Right atrium auricular region (tissue), 2 donors: ENCODE results near the gene MSH5. TPM values are rescaled to one million over a fixed set of nuclear protein-coding genes. Genes with fewer than 3 reads are reported as not detected.

Experiments used
- DNase-seq: peaks from one replicate; pipeline ENCODE4 v3.0.0-alpha.2; 2019; ENCODE audit warnings: low spot score
- H3K27ac ChIP-seq, 2 donors: fragments of 200-600 bp; sonication (generic); 1 replicate in 1 of 2; 2 replicates in 1 of 2; pipeline ENCODE4 v1.5.1; 2016 to 2019
- H3K27me3 ChIP-seq, 2 donors: fragments of 200-600 bp; sonication (generic); one replicate each; pipeline versions ENCODE4 v1.5.1 to v1.6.0; 2017 to 2019
- H3K36me3 ChIP-seq: fragments of 200-600 bp; sonication (generic); one replicate; pipeline ENCODE4 v1.5.1; 2016
- H3K4me1 ChIP-seq, 2 donors: fragments of 200-600 bp; sonication (generic); one replicate each; pipeline versions ENCODE4 v1.5.1 to v1.6.0; 2017 to 2019
- H3K4me3 ChIP-seq, 2 donors: fragments of 200-600 bp; sonication (generic); 1 replicate in 1 of 2; 2 replicates in 1 of 2; pipeline ENCODE4 v1.5.1; 2017 to 2019; ENCODE audit warnings: mild to moderate bottlenecking in 1 of 2, moderate library complexity in 1 of 2
- H3K9me3 ChIP-seq, 2 donors: fragments of 200-600 bp; sonication (generic); one replicate each; pipeline ENCODE4 v1.5.1; 2019
- total RNA-seq, 2 donors: library from RNA; depleted of rRNA; stranded (reverse); fragments of >200 nt; gene quantifications; one replicate each; pipeline ENCODE4 v1.1.0, GENCODE V29; 2016
- TF ChIP-seq, protein P1 (sequence below), 2 donors: fragments of 200-600 bp; sonication (generic); IDR thresholded peaks; one replicate each; pipeline ENCODE4 v1.5.1; 2019; ENCODE audit warnings: antibody characterized with exemption in 2 of 2

Gene MSH5
- total RNA-seq, 2 donors from 2014 or later = 0.37 to 0.98 TPM

DNA sequence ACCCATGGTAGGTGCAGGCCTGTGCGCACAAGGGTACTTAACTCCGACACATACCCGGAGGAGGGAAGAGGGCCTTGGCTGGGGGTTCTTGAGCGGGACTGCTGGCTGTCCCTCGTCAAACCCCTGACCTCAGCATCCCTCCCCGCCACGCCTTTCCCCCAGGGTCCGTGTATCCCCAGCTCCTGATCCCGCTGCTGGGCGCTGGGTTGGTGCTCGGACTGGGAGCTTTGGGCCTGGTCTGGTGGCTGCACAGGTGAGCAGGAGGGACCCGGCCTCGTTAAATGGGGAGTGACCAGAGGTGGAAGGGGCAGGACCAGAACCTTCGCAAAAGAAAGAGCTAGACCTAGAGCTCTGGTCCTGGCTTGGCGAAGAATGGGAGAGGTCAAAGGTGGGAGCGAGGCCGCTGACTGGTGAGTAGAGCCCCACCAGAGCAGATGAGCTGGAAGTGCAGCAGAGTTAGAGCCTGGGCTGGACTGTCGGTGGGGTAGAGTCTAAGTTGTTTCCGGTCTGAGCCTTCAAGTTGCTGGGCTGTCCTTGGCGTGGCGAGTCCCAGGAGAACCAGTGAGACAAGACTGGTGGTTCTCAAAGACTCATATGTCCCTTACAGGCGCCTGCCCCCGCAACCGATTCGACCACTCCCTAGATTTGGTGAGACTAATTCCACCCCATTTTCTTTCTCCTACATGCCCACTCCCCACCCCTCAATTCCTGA, 15.7 kb upstream of the MSH5 start:
- DNase-seq = no peak
- no peaks in the 10 kb centered on the region for H3K9me3 ChIP-seq
- no peak overlapping the region for H3K4me3 ChIP-seq
- H3K27ac ChIP-seq = no peak overlapping the region
- H3K27me3 ChIP-seq = no peaks in the 10 kb centered on the region
- TF ChIP-seq, protein P1, sequence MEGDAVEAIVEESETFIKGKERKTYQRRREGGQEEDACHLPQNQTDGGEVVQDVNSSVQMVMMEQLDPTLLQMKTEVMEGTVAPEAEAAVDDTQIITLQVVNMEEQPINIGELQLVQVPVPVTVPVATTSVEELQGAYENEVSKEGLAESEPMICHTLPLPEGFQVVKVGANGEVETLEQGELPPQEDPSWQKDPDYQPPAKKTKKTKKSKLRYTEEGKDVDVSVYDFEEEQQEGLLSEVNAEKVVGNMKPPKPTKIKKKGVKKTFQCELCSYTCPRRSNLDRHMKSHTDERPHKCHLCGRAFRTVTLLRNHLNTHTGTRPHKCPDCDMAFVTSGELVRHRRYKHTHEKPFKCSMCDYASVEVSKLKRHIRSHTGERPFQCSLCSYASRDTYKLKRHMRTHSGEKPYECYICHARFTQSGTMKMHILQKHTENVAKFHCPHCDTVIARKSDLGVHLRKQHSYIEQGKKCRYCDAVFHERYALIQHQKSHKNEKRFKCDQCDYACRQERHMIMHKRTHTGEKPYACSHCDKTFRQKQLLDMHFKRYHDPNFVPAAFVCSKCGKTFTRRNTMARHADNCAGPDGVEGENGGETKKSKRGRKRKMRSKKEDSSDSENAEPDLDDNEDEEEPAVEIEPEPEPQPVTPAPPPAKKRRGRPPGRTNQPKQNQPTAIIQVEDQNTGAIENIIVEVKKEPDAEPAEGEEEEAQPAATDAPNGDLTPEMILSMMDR (IDR thresholded peaks at IDR 0.05) = no peak
- H3K36me3 ChIP-seq = peaks cover 17% of the 10 kb centered on the region
- H3K4me1 ChIP-seq = peaks cover 0 to 21% of the 10 kb centered on the region in 2 donors

DNA sequence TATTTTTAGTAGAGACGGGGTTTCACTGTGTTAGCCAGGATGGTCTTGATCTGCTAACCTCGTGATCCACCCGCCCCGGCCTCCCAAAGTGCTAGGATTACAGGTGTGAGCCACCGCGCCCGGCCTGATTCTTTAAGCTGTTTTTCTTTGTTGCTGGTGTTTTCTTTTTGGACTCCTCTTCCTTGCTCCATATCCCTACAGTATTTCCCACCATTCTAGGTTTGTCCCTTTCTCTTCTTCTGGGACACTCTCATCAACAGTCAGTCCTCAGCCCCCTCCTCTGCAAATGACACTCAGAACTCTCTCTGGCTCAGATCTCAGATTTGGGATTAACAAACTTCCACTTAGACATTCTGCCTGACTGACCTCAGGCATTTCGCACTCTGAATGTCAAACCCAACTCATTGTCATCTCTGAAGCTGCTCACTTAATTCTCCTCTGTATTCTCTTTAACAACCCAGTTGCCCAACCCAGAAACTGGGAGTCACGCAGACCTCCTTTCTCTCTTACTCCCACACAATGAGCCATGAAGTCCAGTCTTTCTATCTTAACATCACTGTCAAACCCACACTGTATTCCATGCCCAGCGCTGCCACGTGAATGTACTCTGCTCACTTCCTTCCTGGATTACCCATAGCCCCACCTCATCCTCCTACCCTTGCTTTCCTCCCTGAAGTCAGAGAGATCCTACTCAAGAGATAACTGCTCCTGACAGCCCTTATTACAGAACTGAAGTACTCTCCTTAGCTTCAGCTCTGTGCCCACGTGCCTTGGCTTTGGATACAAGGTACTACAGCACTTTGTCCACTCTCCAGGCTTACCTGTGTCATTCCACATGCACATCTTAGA, 14.1 kb upstream of the MSH5 start:
- peaks cover 0 to 27% of the 10 kb centered on the region in 2 donors for H3K4me1 ChIP-seq
- no peak overlapping the region for H3K4me3 ChIP-seq
- DNase-seq = no peak
- no peaks in the 10 kb centered on the region for H3K9me3 ChIP-seq
- no peaks in the 10 kb centered on the region for H3K27me3 ChIP-seq
- TF ChIP-seq, protein P1 (IDR thresholded peaks at IDR 0.05) = no peak
- peaks cover 23% of the 10 kb centered on the region for H3K36me3 ChIP-seq
- H3K27ac ChIP-seq = no peak overlapping the region

DNA sequence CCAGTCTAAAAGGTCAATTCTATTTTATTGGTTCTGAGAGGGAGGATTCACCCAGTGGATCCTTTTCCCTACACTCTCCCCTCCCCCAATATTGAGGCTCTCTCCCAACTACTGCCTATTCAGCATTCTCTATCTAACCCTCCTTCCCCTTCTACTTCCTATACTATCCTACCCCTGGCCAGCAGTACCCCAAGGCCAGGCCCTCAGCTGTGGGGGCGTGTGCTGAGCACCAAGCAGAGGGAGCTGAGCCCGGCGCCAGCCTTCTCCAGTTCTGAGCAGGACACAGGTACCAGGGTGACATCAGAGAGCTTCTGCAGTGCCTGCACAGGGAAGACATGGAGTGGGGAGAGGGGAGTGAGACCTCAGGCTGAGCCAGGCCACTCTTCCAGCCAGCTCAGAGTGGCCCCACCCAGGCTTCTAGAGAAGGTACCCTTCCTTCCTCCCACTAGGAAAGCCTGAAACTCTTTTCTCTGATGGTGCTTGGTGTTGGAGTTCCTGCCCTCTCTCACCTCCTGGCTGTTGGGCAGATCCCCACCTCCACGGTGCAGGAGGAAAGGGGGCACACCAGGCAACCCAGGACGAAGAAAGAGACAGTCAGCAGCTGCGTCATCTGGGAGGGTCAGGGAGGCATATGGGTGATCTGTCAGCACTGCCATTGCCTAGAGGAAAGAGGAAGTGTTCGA, 12.6 kb upstream of the MSH5 start:
- Histone ChIP-seq H3K27me3 (no peaks in the 10 kb centered on the region), H3K27ac (peak overlapping the region; percentile 18 to 48), H3K36me3 (peaks cover 37% of the 10 kb centered on the region), H3K4me1 (peaks cover 0 to 31% of the 10 kb centered on the region in 2 donors), H3K9me3 (no peaks in the 10 kb centered on the region), H3K4me3 (no peak overlapping the region)
- DNase-seq = no peak
- TF ChIP-seq, protein P1 (IDR thresholded peaks at IDR 0.05) = no peak

DNA sequence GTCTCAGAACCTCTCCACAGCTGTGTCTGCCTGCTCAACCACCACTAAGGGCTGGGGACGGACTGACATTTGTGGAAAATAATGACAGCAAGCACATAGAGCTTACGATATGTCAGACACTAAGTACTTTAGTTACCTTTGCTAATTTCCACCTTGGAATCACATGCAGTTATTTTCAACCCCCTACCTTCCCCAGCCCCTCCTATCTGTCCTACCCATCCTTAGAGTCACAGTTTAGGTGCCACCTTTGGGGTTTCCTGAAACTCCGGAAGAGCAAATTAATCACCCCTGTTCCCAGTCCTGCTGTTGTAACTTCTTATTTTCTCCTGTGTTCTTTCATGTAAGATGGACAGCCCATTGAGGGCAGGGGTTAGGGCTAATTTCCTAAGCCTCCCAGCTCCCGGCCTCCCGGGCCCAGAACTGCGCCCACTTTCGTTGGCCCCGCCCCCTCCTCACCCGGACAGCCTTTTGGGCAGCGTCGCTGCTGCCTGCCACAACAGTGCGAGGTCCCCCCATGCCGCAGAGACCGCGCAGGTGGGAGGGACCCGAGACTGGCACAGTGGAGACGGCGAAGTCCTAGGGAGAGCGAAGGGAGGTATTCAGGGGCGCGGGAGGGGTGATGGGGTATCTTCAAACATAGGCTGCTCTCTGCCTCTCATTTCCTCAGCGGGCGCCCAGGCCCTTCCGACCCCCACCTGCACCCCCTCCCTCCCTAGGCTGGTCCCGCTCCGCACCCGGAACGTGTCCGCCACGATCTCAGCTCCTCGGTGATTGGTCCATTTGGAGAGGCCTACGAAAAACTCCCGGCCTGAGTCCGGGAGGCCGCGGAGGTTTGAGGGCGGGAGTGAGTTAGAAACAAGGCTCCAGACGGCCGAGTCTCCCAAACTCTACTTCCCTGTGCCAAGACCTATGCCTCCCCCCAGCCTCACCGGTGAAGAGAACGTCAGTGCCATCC, 11.8 kb upstream of the MSH5 start:
- H3K9me3 ChIP-seq = no peaks in the 10 kb centered on the region
- no peaks in the 10 kb centered on the region for H3K27me3 ChIP-seq
- DNase-seq = no peak
- H3K27ac ChIP-seq = peak overlapping the region; percentile 92 to 99
- peaks cover 45% of the 10 kb centered on the region for H3K36me3 ChIP-seq
- TF ChIP-seq, protein P1 (IDR thresholded peaks at IDR 0.05) = no peak
- H3K4me1 ChIP-seq = peaks cover 0 to 31% of the 10 kb centered on the region in 2 donors
- peak overlapping the region; percentile 68 to 82 for H3K4me3 ChIP-seq
